Measurements from ENCODE around the gene MC1R.

DNA sequence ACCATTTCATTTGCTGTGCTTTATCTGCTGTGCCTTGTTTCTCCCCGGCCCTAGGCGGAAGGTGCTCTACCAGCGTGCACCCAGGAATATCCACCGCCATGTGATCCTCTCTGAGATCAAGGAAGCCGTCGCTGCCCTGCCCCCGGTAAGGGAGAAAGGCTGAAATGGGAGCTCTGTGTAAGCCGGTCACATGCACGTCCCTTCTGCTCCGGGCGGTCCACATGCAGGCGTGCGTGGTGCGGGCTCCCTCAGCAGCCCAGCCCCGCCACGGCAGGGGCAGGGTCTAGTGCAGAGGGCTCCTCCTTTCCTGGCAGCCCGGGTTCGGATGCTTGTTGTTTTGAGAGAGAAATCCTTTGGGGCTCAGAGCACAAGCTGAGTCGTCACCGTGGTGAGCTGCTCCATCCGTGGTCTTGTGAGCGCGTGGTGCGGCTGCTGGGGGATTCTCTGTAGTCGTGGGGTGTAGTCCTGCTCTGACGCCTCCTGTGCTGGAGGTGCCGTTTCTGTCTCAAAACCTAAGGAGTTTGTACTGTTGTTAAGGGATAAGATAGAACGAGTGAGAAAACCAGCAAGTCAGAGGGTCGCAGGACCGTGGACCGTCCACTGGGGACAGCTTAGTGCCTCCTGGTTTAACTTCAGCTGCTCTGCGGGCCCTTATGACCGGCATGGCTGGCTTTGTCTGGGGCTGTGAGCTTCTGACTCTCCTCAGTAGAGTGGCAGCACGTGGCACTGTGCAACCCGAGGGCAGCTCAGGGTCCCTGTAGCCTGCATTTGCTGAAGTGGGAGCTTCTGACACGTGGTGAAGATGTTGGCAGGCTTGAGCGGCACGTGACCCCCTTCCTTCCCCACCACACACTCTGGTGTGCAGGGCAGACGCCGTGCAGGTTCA, 12.3 kb upstream of the MC1R start:
- TF ChIP-seq POLR2AphosphoS5 (IDR thresholded peaks at IDR 0.05; ENCODE audit: low read depth, low read length) (no peak), POLR2A (IDR thresholded peaks at IDR 0.05; ENCODE audit: low read depth, low read length) (no peak), TAF1 (IDR thresholded peaks at IDR 0.05; ENCODE audit: borderline replicate concordance, low read depth, low read length) (no peak)

Data from GM12892 (cell line).